BE2C (cell line): Measurements from ENCODE around the gene CASP3.

Experiments used
- DNase-seq: peaks from one replicate; pipeline ENCODE4 v3.0.0-alpha.2; 2020
- H3K27me3 ChIP-seq: fragments of 250-450 bp; sonication (Bioruptor Pico); 2 replicates; pipeline ENCODE4 v1.5.1; 2020; ENCODE audit warnings: mild to moderate bottlenecking
- H3K36me3 ChIP-seq: fragments of 250-450 bp; sonication (Bioruptor Pico); 2 replicates; pipeline ENCODE4 v1.5.1; 2020; ENCODE audit warnings: mild to moderate bottlenecking
- H3K4me1 ChIP-seq: fragments of 250-450 bp; sonication (Bioruptor Pico); 2 replicates; pipeline ENCODE4 v1.5.1; 2020
- H3K4me3 ChIP-seq: 2 replicates; pipeline ENCODE4 v1.5.1; 2011; ENCODE audit warnings: low read depth, low read length
- H3K9me3 ChIP-seq: fragments of 250-450 bp; sonication (Bioruptor Pico); 2 replicates; pipeline ENCODE4 v1.5.1; 2020
- CTCF ChIP-seq: IDR thresholded peaks from 2 replicates; pipeline ENCODE4 v1.5.1; 2012; ENCODE audit warnings: mild to moderate bottlenecking, low read depth, low read length

Gene CASP3

DNA sequence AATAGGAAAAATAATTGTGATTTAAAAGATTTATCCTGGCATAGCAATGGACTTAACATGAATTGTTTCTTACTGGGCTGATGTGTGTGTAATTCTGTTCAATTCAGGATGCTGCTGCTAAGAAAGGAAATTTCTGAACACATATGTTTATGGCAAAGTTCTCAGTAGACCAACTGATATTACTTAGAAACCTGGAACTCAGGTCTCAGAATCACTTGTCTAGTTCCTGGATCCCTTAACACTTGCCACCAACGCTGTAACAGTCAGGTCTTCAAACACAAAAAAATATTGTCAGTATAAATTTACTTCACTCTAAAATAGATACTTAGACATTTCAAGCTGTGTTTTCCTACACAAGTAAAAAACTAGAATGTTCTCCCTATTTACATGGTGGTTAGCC, 5.5 kb downstream of the CASP3 start:
- Histone ChIP-seq H3K27me3 (no peaks in the 10 kb centered on the region), H3K4me1 (peaks cover 7% of the 10 kb centered on the region), H3K4me3 (no peak overlapping the region), H3K9me3 (no peaks in the 10 kb centered on the region), H3K36me3 (no peaks in the 10 kb centered on the region; the same call in 1 of the 2 replicates)
- TF ChIP-seq CTCF: no peak
- no peak for DNase-seq

DNA sequence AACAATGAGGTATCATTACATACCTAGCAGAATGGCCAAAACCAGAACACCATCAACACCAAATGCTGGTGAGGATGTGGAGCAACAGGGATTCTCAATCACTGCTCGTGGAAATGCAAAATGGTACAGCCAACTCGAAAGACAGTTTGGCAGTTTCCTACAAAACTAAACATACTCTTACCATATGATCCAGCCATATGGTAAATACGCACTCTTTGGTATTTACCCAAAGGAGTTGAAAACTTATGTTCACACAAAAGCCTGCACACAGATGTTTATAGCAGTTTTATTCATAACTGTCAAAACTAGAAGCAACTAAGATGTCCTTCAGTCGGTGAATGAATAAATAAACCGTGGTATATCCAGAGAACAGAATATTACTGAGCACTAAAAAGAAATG, 7.8 kb downstream of the CASP3 start:
- DNase-seq: no peak
- H3K4me1 ChIP-seq: peaks cover 7% of the 10 kb centered on the region
- no peaks in the 10 kb centered on the region for H3K9me3 ChIP-seq
- H3K36me3 ChIP-seq: peaks cover 14% of the 10 kb centered on the region
- H3K4me3 ChIP-seq: no peak overlapping the region
- no peaks in the 10 kb centered on the region for H3K27me3 ChIP-seq
- no peak for TF ChIP-seq CTCF

GRCh38 chr4:184641022-184641421, 8.2 kb downstream of the CASP3 start:
- H3K27me3 ChIP-seq: no peaks in the 10 kb centered on the region
- TF ChIP-seq CTCF: no peak
- DNase-seq: no peak
- peaks cover 18% of the 10 kb centered on the region for H3K36me3 ChIP-seq
- H3K9me3 ChIP-seq: no peaks in the 10 kb centered on the region
- H3K4me3 ChIP-seq: no peak overlapping the region
- H3K4me1 ChIP-seq: peaks cover 7% of the 10 kb centered on the region

GRCh38 chr4:184636897-184637296, 12.3 kb downstream of the CASP3 start:
- Histone ChIP-seq H3K27me3 (no peaks in the 10 kb centered on the region), H3K36me3 (peaks cover 34% of the 10 kb centered on the region), H3K4me1 (no peaks in the 10 kb centered on the region), H3K9me3 (no peaks in the 10 kb centered on the region), H3K4me3 (no peak overlapping the region)
- TF ChIP-seq CTCF: no peak
- DNase-seq: no peak

DNA sequence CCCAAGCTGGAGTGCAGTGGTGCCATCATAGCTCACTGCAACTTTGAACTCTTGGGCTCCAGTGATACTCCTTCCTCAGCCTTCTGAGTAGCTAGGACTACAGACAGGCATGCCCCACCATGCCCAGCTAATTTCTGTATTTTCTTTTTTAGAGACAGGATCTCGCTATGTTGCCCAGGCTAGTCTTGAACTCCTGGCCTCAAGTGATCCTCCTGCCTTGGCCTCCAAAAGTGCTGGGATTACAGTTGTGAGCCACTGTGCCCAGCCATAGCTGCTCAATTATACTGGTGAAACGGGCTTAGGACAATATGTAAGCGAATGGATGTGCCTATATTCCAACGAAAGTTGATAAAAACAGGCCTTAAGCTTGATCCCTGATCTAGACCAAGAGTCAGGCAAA, 13.1 kb downstream of the CASP3 start:
- TF ChIP-seq CTCF: no peak
- Histone ChIP-seq H3K27me3 (no peaks in the 10 kb centered on the region), H3K36me3 (peaks cover 34% of the 10 kb centered on the region), H3K9me3 (no peaks in the 10 kb centered on the region), H3K4me1 (no peaks in the 10 kb centered on the region), H3K4me3 (no peak overlapping the region)
- no peak for DNase-seq

- no peak for DNase-seq
- H3K4me3 ChIP-seq: no peak overlapping the region
- no peaks in the 10 kb centered on the region for H3K27me3 ChIP-seq
- H3K36me3 ChIP-seq: peaks cover 42% of the 10 kb centered on the region
- no peaks in the 10 kb centered on the region for H3K9me3 ChIP-seq
- no peak for TF ChIP-seq CTCF
- H3K4me1 ChIP-seq: no peaks in the 10 kb centered on the region
Observed at GRCh38 chr4:184635381-184635780, 13.9 kb downstream of the CASP3 start.
